Measurements from ENCODE around the gene P4HA2.

Gene P4HA2

GRCh38 chr5:132229236-132229635, 1.6 kb upstream of the P4HA2 start:
- Mint-ChIP-seq H3K4me3 (peak overlapping the region; percentile 73 to 84 (median 78)), H3K36me3 (ENCODE audit: low read depth) (no peaks in the 10 kb centered on the region), H3K4me1 (peaks cover 27% of the 10 kb centered on the region), H3K9me3 (no peaks in the 10 kb centered on the region), H3K27ac (peak overlapping the region; percentile 2 to 66 (median 24)), H3K27me3 (ENCODE audit: low read depth) (peaks cover 9% of the 10 kb centered on the region)
- no peak for TF ChIP-seq CTCF (IDR thresholded peaks at IDR 0.05; ENCODE audit: unreplicated experiment in 3 of 3)

GRCh38 chr5:132228241-132229035, 785 bp upstream of the P4HA2 start:
- Mint-ChIP-seq H3K27ac (peak overlapping the region in 2 of 3 experiments; percentile 24 to 66), H3K4me1 (peaks cover 35% of the 10 kb centered on the region), H3K27me3 (ENCODE audit: low read depth) (peaks cover 9% of the 10 kb centered on the region), H3K4me3 (peak overlapping the region; percentile 78 to 84 (median 83)), H3K36me3 (ENCODE audit: low read depth) (no peaks in the 10 kb centered on the region), H3K9me3 (no peaks in the 10 kb centered on the region)
- TF ChIP-seq CTCF (IDR thresholded peaks at IDR 0.05; ENCODE audit: unreplicated experiment in 3 of 3) = peak in 1 of 3 experiments; percentile 1

- Mint-ChIP-seq H3K4me1 (peaks cover 47% of the 10 kb centered on the region), H3K27me3 (ENCODE audit: low read depth) (peaks cover 9% of the 10 kb centered on the region), H3K27ac (peak overlapping the region; percentile 51 to 90 (median 68)), H3K4me3 (peak overlapping the region; percentile 83 to 92 (median 84)), H3K36me3 (ENCODE audit: low read depth) (no peaks in the 10 kb centered on the region), H3K9me3 (no peaks in the 10 kb centered on the region)
- peak in 1 of 3 experiments; percentile 6 for TF ChIP-seq CTCF (IDR thresholded peaks at IDR 0.05; ENCODE audit: unreplicated experiment in 3 of 3)
Observed at GRCh38 chr5:132227235-132227484, 493 bp downstream of the P4HA2 start.

GRCh38 chr5:132226516-132227234, 978 bp downstream of the P4HA2 start:
- no peak for TF ChIP-seq CTCF (IDR thresholded peaks at IDR 0.05; ENCODE audit: unreplicated experiment in 3 of 3)
- peak overlapping the region; percentile 83 to 92 (median 84) for H3K4me3 Mint-ChIP-seq
- H3K27ac Mint-ChIP-seq = peak overlapping the region; percentile 51 to 90 (median 68)
- peaks cover 52% of the 10 kb centered on the region for H3K4me1 Mint-ChIP-seq
- H3K9me3 Mint-ChIP-seq = no peaks in the 10 kb centered on the region
- H3K27me3 Mint-ChIP-seq (ENCODE audit: low read depth) = peaks cover 9% of the 10 kb centered on the region
- no peaks in the 10 kb centered on the region for H3K36me3 Mint-ChIP-seq (ENCODE audit: low read depth)

GRCh38 chr5:132225165-132226032, 2.3 kb downstream of the P4HA2 start:
- H3K27ac Mint-ChIP-seq = peak overlapping the region; percentile 86 to 90 (median 88)
- H3K9me3 Mint-ChIP-seq = no peaks in the 10 kb centered on the region
- H3K27me3 Mint-ChIP-seq (ENCODE audit: low read depth) = peaks cover 5% of the 10 kb centered on the region
- no peaks in the 10 kb centered on the region for H3K36me3 Mint-ChIP-seq (ENCODE audit: low read depth)
- peak overlapping the region; percentile 83 to 92 (median 84) for H3K4me3 Mint-ChIP-seq
- H3K4me1 Mint-ChIP-seq = peaks cover 56% of the 10 kb centered on the region
- TF ChIP-seq CTCF (IDR thresholded peaks at IDR 0.05; ENCODE audit: unreplicated experiment in 3 of 3) = no peak

Data from nephron (organoid).